ENCODE data around the gene ALKBH1.
"Not testable (repeated sequence)": the region's sequence is repeated elsewhere in the genome, so short reads cannot be mapped to it uniquely, and the experiment has no call there.

The ALKBH1 gene

GRCh38 chr14:77707724-77708408, at the start of gene ALKBH1, which contains the start of gene SLIRP:
TSS of gene ALKBH1 (minus strand) at chr14:77708023. CDS start at chr14:77708004, 19 bp downstream.
TSS of gene SLIRP (plus strand) at chr14:77708103. CDS start at chr14:77708112, 9 bp downstream.
- DNase-seq (ENCODE audit: low read depth), result no peak

GRCh38 chr14:77752799-77753516, 45.1 kb upstream of the ALKBH1 start:
- no peak for DNase-seq (ENCODE audit: low read depth)

- DNase-seq (ENCODE audit: low read depth), result no peak
Measured at GRCh38 chr14:77752266-77752665, 44.4 kb upstream of the ALKBH1 start.

- not testable (repeated sequence) for DNase-seq (ENCODE audit: low read depth)
Measured at GRCh38 chr14:77747425-77747824, 39.6 kb upstream of the ALKBH1 start.

- DNase-seq (ENCODE audit: low read depth), result no peak
Measured at GRCh38 chr14:77746064-77746702, 38.4 kb upstream of the ALKBH1 start.

- DNase-seq (ENCODE audit: low read depth), result no peak
Measured at GRCh38 chr14:77741438-77741837, 33.6 kb upstream of the ALKBH1 start.

GRCh38 chr14:77738559-77739250, 30.9 kb upstream of the ALKBH1 start:
- DNase-seq (ENCODE audit: low read depth), result peak; percentile 9

GRCh38 chr14:77730976-77731497, 23.2 kb upstream of the ALKBH1 start:
- no peak for DNase-seq (ENCODE audit: low read depth)

GRCh38 chr14:77722301-77722700, 14.5 kb upstream of the ALKBH1 start:
- DNase-seq (ENCODE audit: low read depth), result no peak

GRCh38 chr14:77721437-77721836, 13.6 kb upstream of the ALKBH1 start:
- DNase-seq (ENCODE audit: low read depth), result no peak

- DNase-seq (ENCODE audit: low read depth), result no peak
Measured at GRCh38 chr14:77717608-77718305, 9.9 kb upstream of the ALKBH1 start.

- DNase-seq (ENCODE audit: low read depth), result no peak
Measured at GRCh38 chr14:77714926-77715325, 7.1 kb upstream of the ALKBH1 start.

- DNase-seq (ENCODE audit: low read depth), result no peak
Measured at GRCh38 chr14:77710364-77710763, 2.5 kb upstream of the ALKBH1 start.

- no peak for DNase-seq (ENCODE audit: low read depth)
Measured at GRCh38 chr14:77709412-77709811, 1.6 kb upstream of the ALKBH1 start.

- no peak for DNase-seq (ENCODE audit: low read depth)
Measured at GRCh38 chr14:77708749-77709148, 926 bp upstream of the ALKBH1 start.

GRCh38 chr14:77707355-77707723, 484 bp downstream of the ALKBH1 start:
- no peak for DNase-seq (ENCODE audit: low read depth)

- DNase-seq (ENCODE audit: low read depth), result no peak
Measured at GRCh38 chr14:77691259-77691658, 16.6 kb downstream of the ALKBH1 start.

- DNase-seq (ENCODE audit: low read depth), result no peak
Measured at GRCh38 chr14:77682158-77682553, 25.7 kb downstream of the ALKBH1 start.

- no peak for DNase-seq (ENCODE audit: low read depth)
Measured at GRCh38 chr14:77681196-77682157, 26.3 kb downstream of the ALKBH1 start.

- no peak for DNase-seq (ENCODE audit: low read depth)
Measured at GRCh38 chr14:77674931-77675330, 32.9 kb downstream of the ALKBH1 start.

Measured in non-pigmented ciliary epithelial cell (primary cell).